Measurements from ENCODE around the gene FOXN3.

Gene FOXN3

DNA sequence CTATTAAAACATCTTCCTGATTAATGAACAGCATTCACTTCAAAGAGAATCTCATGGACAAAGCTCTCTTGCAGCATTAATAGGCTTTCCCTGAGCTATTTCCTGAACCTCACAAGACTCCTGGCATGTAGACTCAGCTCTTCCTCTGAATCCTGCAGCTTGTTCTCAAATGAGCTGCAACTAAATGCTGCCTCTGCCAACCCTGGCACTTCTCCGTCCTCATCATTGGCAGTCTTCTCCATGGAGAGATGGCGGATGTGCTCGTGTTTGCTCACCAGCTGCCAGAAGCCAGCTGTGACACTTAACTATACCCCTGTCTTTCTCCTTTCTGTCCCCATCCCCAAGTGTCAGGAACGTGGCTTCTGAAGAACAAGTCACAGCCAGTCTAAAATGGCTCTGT, 232.1 kb downstream of the FOXN3 start:
- POLR2A ChIA-PET = no interaction called here
- CTCF ChIA-PET = interaction anchor here (0.6 kb wide), 1 partner anchor 18 kb away, joined by 3 read pairs; no protein-coding TSS in a partner anchor
- TF ChIP-seq FOXM1 (IDR thresholded peaks at IDR 0.05; ENCODE audit: borderline replicate concordance) (no peak), FOXA1 (IDR thresholded peaks at IDR 0.05) (no peak), ELF4 (IDR thresholded peaks at IDR 0.05) (no peak), ZNF384 (IDR thresholded peaks at IDR 0.05) (no peak), ARNT (IDR thresholded peaks at IDR 0.05) (no peak), SP1 (IDR thresholded peaks at IDR 0.05) (no peak), LEF1 (IDR thresholded peaks at IDR 0.05; ENCODE audit: borderline replicate concordance) (no peak), FOXK2 (IDR thresholded peaks at IDR 0.05) (no peak), NFRKB (IDR thresholded peaks at IDR 0.05) (no peak), L3MBTL2 (conservative IDR thresholded peaks at IDR 0.05) (no peak)
- DNase-seq (ENCODE audit: extremely low spot score) = no peak

DNA sequence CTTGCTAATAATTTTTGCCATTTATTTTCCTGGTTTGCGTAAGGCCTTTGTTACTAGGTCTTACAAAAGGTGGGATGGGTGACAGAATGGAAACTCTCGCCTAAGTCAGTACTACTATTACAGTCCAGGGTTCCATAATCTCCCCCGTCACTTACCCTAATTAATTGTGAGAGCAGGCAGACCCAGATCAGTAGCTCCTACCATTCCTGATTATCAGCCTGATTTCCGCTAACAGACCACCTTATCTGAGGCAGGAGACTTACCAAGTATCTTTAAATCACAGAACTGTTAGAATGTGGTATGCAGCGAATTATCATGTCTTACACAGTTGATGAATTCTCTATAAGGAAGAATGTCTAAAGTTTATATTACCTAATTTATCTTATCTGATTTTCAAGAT, 234.7 kb downstream of the FOXN3 start:
- CTCF ChIA-PET = no interaction called here
- TF ChIP-seq FOXM1 (IDR thresholded peaks at IDR 0.05; ENCODE audit: borderline replicate concordance) = no peak
- TF ChIP-seq FOXK2 (IDR thresholded peaks at IDR 0.05) = no peak
- TF ChIP-seq TARDBP (IDR thresholded peaks at IDR 0.05) = no peak
- no peak for TF ChIP-seq L3MBTL2 (conservative IDR thresholded peaks at IDR 0.05)
- no peak for TF ChIP-seq SUZ12 (IDR thresholded peaks at IDR 0.05)
- no peak for TF ChIP-seq ZNF384 (IDR thresholded peaks at IDR 0.05)
- no peak for TF ChIP-seq LEF1 (IDR thresholded peaks at IDR 0.05; ENCODE audit: borderline replicate concordance)
- TF ChIP-seq ELF4 (IDR thresholded peaks at IDR 0.05) = no peak
- no peak for TF ChIP-seq ARNT (IDR thresholded peaks at IDR 0.05)
- TF ChIP-seq FOXA1 (IDR thresholded peaks at IDR 0.05) = no peak
- no peak for TF ChIP-seq CTBP1 (IDR thresholded peaks at IDR 0.05; ENCODE audit: borderline replicate concordance)
- TF ChIP-seq BHLHE40 (IDR thresholded peaks at IDR 0.05; ENCODE audit: borderline replicate concordance) = no peak
- TF ChIP-seq, protein P1, sequence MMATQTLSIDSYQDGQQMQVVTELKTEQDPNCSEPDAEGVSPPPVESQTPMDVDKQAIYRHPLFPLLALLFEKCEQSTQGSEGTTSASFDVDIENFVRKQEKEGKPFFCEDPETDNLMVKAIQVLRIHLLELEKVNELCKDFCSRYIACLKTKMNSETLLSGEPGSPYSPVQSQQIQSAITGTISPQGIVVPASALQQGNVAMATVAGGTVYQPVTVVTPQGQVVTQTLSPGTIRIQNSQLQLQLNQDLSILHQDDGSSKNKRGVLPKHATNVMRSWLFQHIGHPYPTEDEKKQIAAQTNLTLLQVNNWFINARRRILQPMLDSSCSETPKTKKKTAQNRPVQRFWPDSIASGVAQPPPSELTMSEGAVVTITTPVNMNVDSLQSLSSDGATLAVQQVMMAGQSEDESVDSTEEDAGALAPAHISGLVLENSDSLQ (IDR thresholded peaks at IDR 0.05) = no peak
- TF ChIP-seq NFRKB (IDR thresholded peaks at IDR 0.05) = no peak
- no peak for TF ChIP-seq HDGF (IDR thresholded peaks at IDR 0.05; ENCODE audit: borderline replicate concordance)
- TF ChIP-seq SP1 (IDR thresholded peaks at IDR 0.05) = no peak
- POLR2A ChIA-PET = no interaction called here
- no peak for DNase-seq (ENCODE audit: extremely low spot score)

DNA sequence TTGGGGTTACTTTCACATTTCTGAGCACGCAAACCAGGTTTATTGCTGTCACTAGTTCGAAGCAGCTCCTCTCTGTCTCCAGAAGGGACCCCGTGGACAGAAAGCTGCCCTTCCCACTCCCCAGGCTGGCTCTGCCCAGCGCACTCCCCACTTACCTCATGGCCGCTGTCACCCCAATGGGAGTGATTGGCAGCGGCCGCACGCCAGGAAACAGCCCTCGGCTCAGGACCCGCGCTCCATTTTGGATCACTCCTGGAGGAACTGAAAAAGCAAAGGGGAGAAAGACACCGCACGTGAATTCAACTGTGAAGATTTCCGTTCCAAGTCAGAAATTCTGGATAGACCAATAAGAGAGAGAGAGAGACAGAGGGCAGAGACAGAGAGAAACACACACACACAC, 236.5 kb downstream of the FOXN3 start:
- TF ChIP-seq HDGF (IDR thresholded peaks at IDR 0.05; ENCODE audit: borderline replicate concordance) = no peak
- TF ChIP-seq TARDBP (IDR thresholded peaks at IDR 0.05) = no peak
- TF ChIP-seq NFRKB (IDR thresholded peaks at IDR 0.05) = no peak
- CTCF ChIA-PET = no interaction called here
- POLR2A ChIA-PET = no interaction called here
- DNase-seq (ENCODE audit: extremely low spot score) = no peak

DNA sequence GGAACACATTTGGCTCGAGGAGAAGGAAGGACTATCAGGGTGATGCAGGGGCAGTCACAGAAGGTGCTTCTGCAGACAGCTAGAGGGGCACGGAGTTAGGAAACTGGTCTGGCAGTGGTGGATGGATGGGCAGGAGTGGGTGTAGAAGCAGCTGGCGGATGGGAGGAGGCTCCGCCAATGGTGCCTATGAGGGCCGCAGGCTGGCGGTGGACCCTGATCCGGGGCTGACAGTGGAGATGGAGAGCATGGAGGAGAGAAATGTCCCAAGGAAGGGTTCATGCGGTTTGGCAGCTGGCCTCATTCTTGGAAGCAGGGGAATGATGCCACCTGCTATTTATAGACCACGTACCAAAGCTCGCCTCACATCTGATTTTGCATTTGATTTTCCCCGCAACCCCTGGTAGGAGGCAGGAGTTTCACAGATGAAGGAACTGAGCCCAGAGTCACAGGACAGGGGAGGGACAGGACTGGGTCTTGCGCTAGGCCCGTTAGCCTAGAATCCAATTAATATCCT, 237.1 kb downstream of the FOXN3 start:
- no peak for DNase-seq (ENCODE audit: extremely low spot score)
- POLR2A ChIA-PET = no interaction called here
- TF ChIP-seq NFRKB (IDR thresholded peaks at IDR 0.05) (no peak), SUZ12 (IDR thresholded peaks at IDR 0.05) (no peak), HDGF (IDR thresholded peaks at IDR 0.05; ENCODE audit: borderline replicate concordance) (no peak), FOXM1 (IDR thresholded peaks at IDR 0.05; ENCODE audit: borderline replicate concordance) (no peak), TARDBP (IDR thresholded peaks at IDR 0.05) (no peak), SP1 (IDR thresholded peaks at IDR 0.05) (no peak), ELF4 (IDR thresholded peaks at IDR 0.05) (no peak), FOXK2 (IDR thresholded peaks at IDR 0.05) (no peak)
- CTCF ChIA-PET = no interaction called here

DNA sequence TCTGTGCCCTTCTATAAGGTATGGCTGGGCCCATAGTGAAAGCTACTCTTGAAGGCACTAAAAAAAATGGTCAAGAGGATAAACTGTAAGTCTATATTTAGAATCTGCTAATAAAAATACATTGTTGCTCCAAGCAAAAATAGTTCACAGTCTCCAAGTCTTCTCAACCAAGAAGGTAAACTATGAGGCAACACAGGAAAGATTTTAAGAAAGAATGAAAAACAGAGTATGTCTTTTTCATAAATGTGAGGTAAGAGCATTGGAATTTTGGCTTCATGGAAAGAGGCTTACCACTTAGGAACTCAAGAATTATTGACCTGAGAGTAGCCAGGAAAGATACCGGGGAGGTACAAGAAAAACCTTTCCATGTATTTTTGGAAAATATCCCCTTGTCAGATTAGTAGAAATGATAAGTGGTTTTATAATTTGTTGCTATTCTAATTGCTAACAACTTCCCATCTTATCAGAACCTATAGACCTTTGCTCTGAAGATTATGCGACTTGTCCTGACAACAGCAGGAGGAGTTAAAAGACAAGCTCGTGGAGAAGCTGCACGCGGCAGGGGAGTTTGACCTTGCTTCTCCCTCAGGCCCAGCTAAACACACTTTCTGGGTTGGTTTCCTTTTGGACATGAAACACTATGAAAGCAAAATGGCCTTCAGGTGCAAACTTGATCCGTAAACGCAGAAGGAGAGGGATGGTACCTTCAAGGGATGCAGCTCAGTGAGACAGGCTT, 238.1 kb downstream of the FOXN3 start:
- no peak for TF ChIP-seq ELF4 (IDR thresholded peaks at IDR 0.05)
- no peak for TF ChIP-seq HDGF (IDR thresholded peaks at IDR 0.05; ENCODE audit: borderline replicate concordance)
- TF ChIP-seq SUZ12 (IDR thresholded peaks at IDR 0.05) = no peak
- TF ChIP-seq FOXK2 (IDR thresholded peaks at IDR 0.05) = no peak
- TF ChIP-seq CTBP1 (IDR thresholded peaks at IDR 0.05; ENCODE audit: borderline replicate concordance) = no peak
- TF ChIP-seq, protein P1 (IDR thresholded peaks at IDR 0.05) = no peak
- no peak for TF ChIP-seq SP1 (IDR thresholded peaks at IDR 0.05)
- no peak for TF ChIP-seq L3MBTL2 (conservative IDR thresholded peaks at IDR 0.05)
- no peak for TF ChIP-seq FOXM1 (IDR thresholded peaks at IDR 0.05; ENCODE audit: borderline replicate concordance)
- TF ChIP-seq ZNF384 (IDR thresholded peaks at IDR 0.05) = no peak
- no peak for TF ChIP-seq FOXA1 (IDR thresholded peaks at IDR 0.05)
- no peak for TF ChIP-seq NFRKB (IDR thresholded peaks at IDR 0.05)
- TF ChIP-seq TARDBP (IDR thresholded peaks at IDR 0.05) = no peak
- TF ChIP-seq BHLHE40 (IDR thresholded peaks at IDR 0.05; ENCODE audit: borderline replicate concordance) = no peak
- POLR2A ChIA-PET = no interaction called here
- CTCF ChIA-PET = no interaction called here

DNA sequence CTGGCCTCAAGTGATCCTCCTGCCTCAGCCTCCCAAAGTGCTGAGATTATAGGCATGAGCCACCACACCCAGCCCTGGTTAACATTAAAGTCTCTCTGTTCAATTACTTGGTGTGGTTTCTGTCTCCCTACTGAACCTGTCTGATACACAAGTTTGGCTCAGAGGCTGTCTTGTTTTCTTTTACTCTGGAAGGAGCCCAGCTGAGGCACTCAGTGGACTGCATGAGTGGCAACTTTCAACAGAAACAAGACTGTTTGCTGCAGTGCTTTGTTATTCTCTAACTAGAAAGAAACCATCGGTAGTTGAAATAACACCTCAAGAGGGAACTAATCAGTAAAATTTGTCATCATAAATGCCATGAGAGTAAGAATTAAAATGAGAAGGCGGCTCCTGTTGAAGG, 238.7 kb downstream of the FOXN3 start:
- no peak for DNase-seq (ENCODE audit: extremely low spot score)
- ChIA-PET POLR2A (interaction anchor here (0.9 kb wide), 1 partner anchor 126 kb away, joined by 3 read pairs; no protein-coding TSS in a partner anchor), CTCF (interaction anchor here (0.9 kb wide), 1 partner anchor 238 kb away, joined by 4 read pairs; no protein-coding TSS in a partner anchor)
- no peak for TF ChIP-seq SP1 (IDR thresholded peaks at IDR 0.05)
- no peak for TF ChIP-seq L3MBTL2 (conservative IDR thresholded peaks at IDR 0.05)
- TF ChIP-seq FOXA1 (IDR thresholded peaks at IDR 0.05) = no peak
- no peak for TF ChIP-seq TARDBP (IDR thresholded peaks at IDR 0.05)
- no peak for TF ChIP-seq LEF1 (IDR thresholded peaks at IDR 0.05; ENCODE audit: borderline replicate concordance)
- TF ChIP-seq, protein P1 (IDR thresholded peaks at IDR 0.05) = no peak

More for the DNA sequence above, 238.1 kb downstream of the FOXN3 start:
- no peak for DNase-seq (ENCODE audit: extremely low spot score)
